Lower lobe of right lung (tissue), 2 donors: Measurements from ENCODE around the gene ELANE. TPM values are rescaled to one million over a fixed set of nuclear protein-coding genes. Genes with fewer than 3 reads are reported as not detected.

ENCODE experiments used
- ATAC-seq, 2 donors: fragments of 200-7000 bp; cut with Tn5 transposase; one replicate each; pipeline ENCODE4 v1.9.1; 2020 to 2022; ENCODE audit warnings: mild to moderate bottlenecking in 2 of 2, moderate library complexity in 2 of 2
- DNase-seq: peaks from one replicate; pipeline ENCODE4 v3.0.0-alpha.2; 2020
- H3K27ac ChIP-seq: fragments of 200-600 bp; one replicate; pipeline ENCODE4 v1.8.0; 2022
- H3K27me3 ChIP-seq: fragments of 200-600 bp; one replicate; pipeline ENCODE4 v1.8.0; 2022; ENCODE audit warnings: low read depth
- H3K36me3 ChIP-seq: fragments of 200-600 bp; one replicate; pipeline ENCODE4 v1.8.0; 2022; ENCODE audit warnings: mild to moderate bottlenecking
- H3K4me1 ChIP-seq: fragments of 200-600 bp; one replicate; pipeline ENCODE4 v1.8.0; 2022
- H3K4me3 ChIP-seq: fragments of 200-600 bp; one replicate; pipeline ENCODE4 v1.8.0; 2022; ENCODE audit warnings: mild to moderate bottlenecking
- H3K9me3 ChIP-seq: fragments of 200-600 bp; one replicate; pipeline ENCODE4 v1.8.0; 2022
- CTCF ChIP-seq: fragments of 200-600 bp; IDR thresholded peaks from one replicate; pipeline ENCODE4 v1.8.0; 2022; ENCODE audit warnings: antibody characterized with exemption, mild to moderate bottlenecking
- intact Hi-C: fragments of 100-400 bp; cut with DNase I; formaldehyde crosslinking; loops from one replicate; pipeline ENCODE4 v1.11.0; 2022
- total RNA-seq: library from RNA; stranded (reverse); fragmentation: NEBNext Ultra II Directional; extraction: Animal tissue kit (Norgen Biotek cat#: 25700); gene quantifications from one replicate; pipeline ENCODE4 v1.2.1, GENCODE V29; 2021
- donor health status: DM: no; HTN: yes; CAD: no; lungs with severe emphysema.

Gene ELANE
- total RNA-seq, 1 donor from 2014 or later = 0.97 TPM

- Histone ChIP-seq H3K36me3 (peaks cover 46% of the 10 kb centered on the region), H3K27me3 (no peaks in the 10 kb centered on the region), H3K27ac (no peak overlapping the region), H3K4me3 (no peak overlapping the region), H3K9me3 (no peaks in the 10 kb centered on the region), H3K4me1 (no peaks in the 10 kb centered on the region)
- intact Hi-C loops = no loop called here
- no peak for TF ChIP-seq CTCF
- DNase-seq (no peak), ATAC-seq (peak in 1 of 2 donors; percentile 5)
These were observed 38.6 kb upstream of the ELANE start for GRCh38 chr19:813219-814151.

GRCh38 chr19:814152-815078, 37.7 kb upstream of the ELANE start:
- DNase-seq (no peak), ATAC-seq (peak; percentile 4 to 20)
- no peak for TF ChIP-seq CTCF
- peaks cover 36% of the 10 kb centered on the region for H3K36me3 ChIP-seq
- no peaks in the 10 kb centered on the region for H3K9me3 ChIP-seq
- intact Hi-C loops = no loop called here
- no peaks in the 10 kb centered on the region for H3K4me1 ChIP-seq
- no peaks in the 10 kb centered on the region for H3K27me3 ChIP-seq
- no peak overlapping the region for H3K4me3 ChIP-seq
- H3K27ac ChIP-seq = no peak overlapping the region

- Histone ChIP-seq H3K27ac (no peak overlapping the region), H3K27me3 (no peaks in the 10 kb centered on the region), H3K4me1 (no peaks in the 10 kb centered on the region), H3K9me3 (no peaks in the 10 kb centered on the region), H3K4me3 (no peak overlapping the region), H3K36me3 (peaks cover 28% of the 10 kb centered on the region)
- ATAC-seq (peak; percentile 6 to 19), DNase-seq (no peak)
- no peak for TF ChIP-seq CTCF
- intact Hi-C loops = no loop called here
These were observed 36.9 kb upstream of the ELANE start for GRCh38 chr19:815079-815774.

- H3K27ac ChIP-seq = no peak overlapping the region
- H3K4me1 ChIP-seq = no peaks in the 10 kb centered on the region
- no peak for TF ChIP-seq CTCF
- H3K36me3 ChIP-seq = peaks cover 21% of the 10 kb centered on the region
- H3K4me3 ChIP-seq = no peak overlapping the region
- H3K27me3 ChIP-seq = no peaks in the 10 kb centered on the region
- no peaks in the 10 kb centered on the region for H3K9me3 ChIP-seq
- no peak for ATAC-seq
- DNase-seq = no peak
- intact Hi-C loops = no loop called here
These were observed 36.2 kb upstream of the ELANE start for GRCh38 chr19:815775-816499.
